GM18867 (cell line): ENCODE results near the gene C15orf62.

Source experiments
- ATAC-seq: cut with Tn5 transposase; IDR thresholded peaks from one replicate; pipeline ENCODE4 v1.9.1; 2021; ENCODE audit warnings: mild to moderate bottlenecking, moderate library complexity; ENCODE audit not compliant: unreplicated experiment

C15orf62 gene, protein sequence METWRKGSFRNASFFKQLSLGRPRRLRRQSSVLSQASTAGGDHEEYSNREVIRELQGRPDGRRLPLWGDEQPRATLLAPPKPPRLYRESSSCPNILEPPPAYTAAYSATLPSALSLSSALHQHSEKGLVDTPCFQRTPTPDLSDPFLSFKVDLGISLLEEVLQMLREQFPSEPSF

DNA sequence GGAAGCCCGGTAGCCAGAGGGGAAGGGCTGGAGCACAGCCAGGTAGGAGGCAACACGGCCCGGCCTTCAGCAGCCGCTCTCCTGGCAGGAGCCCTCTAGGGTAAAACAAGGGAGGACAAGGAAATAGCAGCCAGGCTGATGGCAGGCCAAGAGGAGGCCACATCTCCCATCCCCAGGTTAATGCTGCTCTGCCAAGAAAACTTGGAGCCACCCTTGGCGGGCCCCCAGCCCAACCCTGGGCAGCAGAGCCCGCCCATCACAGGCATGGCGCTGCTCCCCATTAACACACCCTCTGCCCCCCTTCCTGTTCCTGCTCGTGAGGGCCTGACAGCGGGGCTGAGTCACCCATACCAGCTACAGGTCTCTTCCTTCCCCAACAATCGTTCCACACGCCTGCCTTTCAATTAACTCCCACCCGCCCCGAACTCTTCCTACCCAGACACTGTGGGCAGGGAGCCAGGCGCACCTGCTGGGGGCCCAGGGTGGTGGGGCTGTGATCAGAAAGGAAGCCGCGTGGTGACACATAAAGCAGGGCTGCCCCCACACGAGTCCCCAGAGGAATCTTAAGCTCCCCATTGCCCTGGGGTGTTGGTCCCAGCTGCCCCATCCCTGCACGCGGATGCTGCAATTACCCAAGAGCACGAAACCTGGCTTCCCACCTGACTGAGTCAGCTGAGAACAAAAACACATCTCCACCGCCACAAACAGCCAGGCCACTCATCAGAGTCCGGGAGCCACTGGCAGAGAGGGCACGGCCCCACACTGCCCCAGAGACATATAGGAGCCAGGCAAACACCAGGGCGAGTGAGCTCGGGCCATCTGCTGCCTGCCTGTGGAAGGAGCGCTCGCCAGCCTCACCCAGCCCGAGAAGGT, at the start of gene C15orf62:
TSS of gene C15orf62 (plus strand) at position 707 of the 873 bp plus-strand sequence. CDS start 516 bp downstream, outside the sequence.
- peak; percentile 27 for ATAC-seq

GRCh38 chr15:40721701-40722100, 48.1 kb upstream of the C15orf62 start:
- no peak for ATAC-seq

- ATAC-seq: no peak
Observed at GRCh38 chr15:40722354-40722753, 47.4 kb upstream of the C15orf62 start.

DNA sequence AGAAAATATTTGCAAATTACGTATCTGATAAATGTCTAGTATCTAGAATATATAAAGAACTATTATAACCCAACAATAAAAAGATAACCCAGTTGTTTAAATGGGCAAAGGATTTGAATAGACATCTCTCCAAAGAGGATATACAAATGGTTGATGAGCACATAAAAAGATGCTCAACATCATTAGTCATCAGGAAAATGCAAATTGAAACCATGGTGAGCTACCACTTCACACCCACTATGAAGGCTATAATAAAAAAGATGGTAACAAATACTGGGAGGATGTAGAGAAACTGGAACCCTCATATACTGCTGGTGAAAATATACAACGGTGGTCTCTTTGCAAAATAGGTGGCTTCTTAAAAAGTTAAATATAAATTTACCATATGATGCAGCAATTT, 46.8 kb upstream of the C15orf62 start:
- ATAC-seq: no peak

DNA sequence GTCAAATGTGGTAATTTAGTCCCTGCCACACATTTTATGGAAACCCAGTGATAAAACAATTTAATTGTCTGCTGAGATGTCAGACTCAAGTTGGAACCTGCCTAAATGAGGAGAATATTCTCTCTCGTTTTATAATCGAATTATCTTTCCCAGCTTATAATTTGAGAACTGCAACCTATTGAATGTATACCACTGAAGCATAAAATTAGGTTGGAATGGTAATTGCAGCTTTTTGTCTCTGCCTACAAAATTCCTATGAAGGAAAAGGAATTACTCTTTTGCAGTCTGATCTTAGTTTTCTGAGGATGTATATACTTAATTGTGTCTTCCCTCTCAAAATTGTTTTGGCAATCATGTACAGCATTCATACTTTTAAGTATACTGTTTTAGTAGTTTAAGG, 45.9 kb upstream of the C15orf62 start:
- no peak for ATAC-seq

GRCh38 chr15:40731034-40731433, 38.7 kb upstream of the C15orf62 start:
- ATAC-seq: no peak

DNA sequence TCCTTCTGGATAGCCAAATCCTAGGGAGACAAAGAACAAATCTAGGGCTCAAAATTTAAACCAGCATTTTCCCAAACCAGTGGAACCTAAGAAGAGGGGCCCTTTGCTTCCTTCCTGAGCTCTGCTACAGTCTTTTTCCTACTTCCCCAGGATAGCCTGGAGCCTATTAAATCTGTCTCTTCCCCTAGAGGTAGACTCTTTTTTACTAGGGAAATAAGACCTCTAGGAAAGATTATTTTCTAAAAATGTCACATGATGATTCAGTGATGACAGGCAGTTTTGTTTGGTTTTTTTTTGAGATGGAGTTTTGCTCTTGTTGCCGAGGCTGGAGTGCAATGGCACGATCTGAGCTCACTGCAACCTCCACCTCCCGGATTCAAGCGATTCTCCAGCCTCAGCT, 33.2 kb upstream of the C15orf62 start:
- no peak for ATAC-seq

DNA sequence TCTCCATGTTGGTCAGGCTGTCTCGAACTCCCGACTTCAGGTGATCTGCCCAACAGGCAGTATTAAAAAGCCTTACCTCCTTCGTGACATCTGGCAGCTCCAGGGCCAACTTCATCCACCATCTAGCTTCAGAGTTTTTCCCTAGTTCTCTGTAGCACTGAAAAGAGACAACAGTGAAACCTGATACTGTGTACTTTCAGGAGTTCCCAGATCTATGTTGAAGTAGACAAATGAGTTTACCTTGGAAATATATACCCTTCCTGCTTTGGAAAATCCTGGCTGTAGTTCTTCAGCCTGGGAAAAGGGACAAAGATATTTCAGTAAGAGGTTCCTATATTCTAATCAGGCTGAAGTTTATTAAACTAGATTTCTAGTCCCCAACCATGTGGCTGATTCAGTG, 32.7 kb upstream of the C15orf62 start:
- ATAC-seq: no peak

DNA sequence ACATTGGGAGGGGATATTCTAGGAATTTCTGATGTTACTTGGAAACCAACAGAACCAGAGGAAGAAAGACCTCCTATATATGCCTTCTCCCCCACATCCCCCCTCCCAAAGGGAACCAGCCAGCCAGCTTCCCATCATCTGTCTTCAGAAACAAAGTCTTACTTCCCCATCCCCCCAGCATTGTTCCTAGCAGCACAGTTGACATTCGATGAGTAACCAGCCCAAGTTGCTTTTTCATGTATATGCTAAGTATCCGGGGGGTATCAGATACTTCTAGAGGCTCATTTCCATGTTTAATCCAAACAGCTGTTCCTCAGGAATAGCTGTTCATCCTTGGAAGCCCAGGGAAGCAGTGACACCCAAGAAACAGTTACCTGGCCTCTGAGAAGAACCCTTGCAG, 30.7 kb upstream of the C15orf62 start:
- no peak for ATAC-seq

GRCh38 chr15:40739854-40740253, 29.9 kb upstream of the C15orf62 start:
- no peak for ATAC-seq

DNA sequence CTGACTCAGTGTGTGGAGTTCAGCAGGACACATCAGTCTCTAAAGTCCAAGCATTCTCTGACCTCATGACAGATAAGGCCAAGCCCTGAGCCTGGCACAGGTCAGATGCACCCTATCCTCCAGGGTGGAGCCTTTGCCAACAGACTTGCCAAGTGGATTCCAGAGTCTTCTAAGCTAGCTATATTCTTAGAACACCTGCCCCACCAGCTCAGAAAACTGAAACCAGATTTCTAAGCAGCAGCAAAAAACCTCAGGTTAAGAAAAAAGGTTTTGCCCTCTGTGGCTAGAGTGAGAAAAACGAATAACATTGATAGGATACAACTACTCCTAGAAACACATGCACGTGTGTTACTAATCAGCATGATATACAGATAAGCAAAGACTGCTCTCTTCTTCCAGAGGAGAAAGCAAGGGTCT, 26.3 kb upstream of the C15orf62 start:
- no peak for ATAC-seq

DNA sequence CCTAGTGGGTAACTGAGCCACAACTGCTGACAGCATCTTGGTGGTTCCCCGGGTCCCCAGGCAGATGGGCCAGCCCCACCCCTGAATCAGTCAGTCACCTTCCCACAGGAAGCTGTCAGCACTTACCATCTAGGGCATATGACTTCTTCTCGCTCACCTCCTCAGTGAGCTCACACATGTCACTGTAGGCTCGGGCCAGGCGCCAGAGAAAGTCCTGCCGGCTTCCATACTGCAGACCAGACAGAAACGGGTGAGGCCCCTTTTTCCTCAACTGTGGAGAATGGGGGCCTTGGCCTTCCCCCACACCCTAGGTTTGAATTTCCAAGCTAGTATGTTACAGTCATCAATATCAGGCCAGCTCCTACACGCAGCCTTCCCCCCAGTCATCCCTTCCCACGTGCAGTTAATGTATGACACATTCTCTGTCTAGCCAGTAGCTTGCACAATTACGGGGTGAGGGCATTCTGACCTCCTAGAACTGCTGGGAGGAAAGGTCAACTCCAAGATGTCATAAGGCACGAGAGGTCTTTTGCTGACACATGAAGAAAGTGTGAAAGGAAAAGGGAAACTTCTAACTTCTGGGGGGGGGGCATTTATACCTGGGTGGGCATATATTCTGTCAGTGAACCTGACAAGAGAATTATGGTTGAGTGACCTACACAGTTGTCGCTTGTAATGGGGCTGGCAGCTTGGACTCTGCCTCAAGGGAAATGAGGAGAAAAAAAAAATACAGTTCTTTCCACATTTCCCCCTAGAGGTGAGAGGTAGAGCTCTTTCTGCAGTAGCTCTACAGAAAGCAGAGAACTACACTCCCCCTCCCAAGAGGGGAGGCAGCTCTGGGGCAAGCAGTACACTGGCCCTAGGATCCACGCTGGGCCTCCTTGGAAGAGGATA, 25.6 kb upstream of the C15orf62 start:
- ATAC-seq: no peak

- ATAC-seq: no peak
Observed at GRCh38 chr15:40744815-40745152, 25.0 kb upstream of the C15orf62 start.

DNA sequence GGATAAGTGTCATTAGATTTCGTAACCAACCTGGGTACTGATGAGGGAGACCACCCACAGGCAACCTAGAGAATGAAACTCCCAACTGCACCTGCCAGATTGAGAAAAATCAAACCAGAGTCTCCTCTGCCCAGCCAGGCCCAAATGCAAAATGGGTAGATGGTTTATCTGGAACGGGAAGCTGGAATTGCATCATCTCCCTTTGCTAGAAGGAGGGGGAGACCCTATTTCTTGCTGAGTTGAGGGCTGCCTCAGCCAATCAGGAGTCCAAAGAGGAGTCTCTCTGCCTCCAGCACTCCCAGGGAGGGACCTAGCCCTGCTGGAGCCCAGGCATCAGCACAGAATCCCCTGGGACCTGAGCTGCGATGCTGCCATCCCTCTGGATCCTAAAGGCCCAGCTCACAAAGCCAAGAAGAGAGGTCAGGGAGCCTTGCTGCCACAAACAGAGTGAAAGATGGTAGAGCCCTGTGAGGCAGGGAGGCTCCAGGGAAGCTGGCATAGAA, 22.8 kb upstream of the C15orf62 start:
- no peak for ATAC-seq

DNA sequence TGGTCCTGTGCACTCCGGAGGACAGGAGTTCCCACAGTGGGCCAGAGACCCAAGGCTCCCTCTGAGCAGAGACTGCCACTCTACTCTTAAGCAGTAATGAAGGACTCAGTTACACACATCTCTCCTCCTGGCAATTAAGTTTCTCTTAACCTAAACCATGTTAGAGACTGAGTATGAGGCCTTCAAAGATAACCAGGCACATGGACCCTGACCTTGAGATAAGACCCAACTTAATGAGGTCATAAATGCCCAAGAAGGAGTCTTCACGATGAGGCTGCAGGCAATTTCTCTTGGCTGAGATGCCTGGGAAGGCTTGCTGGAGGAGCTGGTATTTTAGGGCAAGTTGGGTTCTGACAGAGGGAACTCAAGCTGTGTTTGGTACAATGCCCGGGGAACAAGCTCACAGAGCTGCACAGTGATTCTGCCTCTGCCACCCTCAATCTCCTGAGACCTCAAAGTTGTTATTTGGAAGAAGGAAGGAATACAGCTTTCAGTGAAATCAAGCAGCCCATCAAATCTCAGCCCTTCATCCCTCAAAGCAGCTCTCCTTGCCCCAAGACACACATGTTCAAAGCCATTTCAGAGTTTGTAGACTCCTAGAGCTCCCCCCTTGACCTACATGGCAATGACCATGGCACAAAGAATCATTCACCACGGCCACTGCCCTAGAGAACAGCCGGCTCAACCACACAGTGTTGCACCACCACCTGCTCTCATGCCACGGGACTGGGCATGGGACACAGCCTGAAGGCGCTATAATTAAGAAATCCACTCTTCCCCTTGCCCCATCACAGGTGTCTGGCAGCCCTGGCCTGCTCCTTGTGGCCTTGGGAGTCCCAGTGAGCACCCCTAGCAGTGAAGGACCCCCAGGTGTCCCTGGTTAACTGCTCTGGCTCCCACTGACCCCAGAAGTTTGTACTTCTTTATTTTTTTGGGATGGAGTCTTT, 21.8 kb upstream of the C15orf62 start:
- no peak for ATAC-seq

GRCh38 chr15:40749151-40749630, 20.6 kb upstream of the C15orf62 start:
- ATAC-seq: no peak

DNA sequence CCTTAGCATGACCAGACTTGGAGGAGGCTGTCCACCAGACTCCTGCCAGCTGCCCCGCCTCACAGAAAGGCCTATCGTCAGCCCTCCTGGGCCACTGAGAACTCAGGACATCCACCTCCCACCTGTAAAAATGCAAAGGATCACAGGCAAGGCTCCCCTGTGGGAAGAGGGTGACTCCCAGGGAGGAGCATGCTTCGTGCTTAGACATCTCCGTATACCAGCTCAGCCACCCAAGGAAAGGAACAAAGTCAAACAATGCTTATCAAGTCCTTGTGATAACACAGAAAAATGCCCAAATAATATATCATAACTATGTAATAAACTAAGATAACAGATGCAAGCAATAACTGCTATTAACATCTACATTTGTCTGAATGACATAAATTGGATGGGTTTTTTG, 18.9 kb upstream of the C15orf62 start:
- ATAC-seq: no peak

DNA sequence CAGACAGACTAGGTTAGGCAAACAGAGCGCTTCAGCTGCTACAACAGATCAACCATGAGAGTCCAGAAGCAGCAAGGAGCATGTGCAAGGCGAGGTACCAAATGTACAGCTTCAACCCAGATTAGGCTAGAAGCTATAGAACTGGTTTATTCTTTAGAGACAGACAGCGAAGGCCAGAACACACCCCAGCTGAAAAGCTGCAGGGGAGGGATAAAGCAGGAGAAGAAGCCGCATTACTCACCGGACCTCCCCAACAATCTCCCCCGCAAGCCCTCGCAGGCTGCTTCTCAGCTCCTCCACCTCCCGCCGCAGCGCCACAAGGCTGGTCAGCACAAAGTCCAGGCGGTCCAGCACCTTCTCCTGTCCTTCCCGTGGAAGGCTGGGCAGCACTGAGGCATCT, 18.0 kb upstream of the C15orf62 start:
- no peak for ATAC-seq

- peak; percentile 14 for ATAC-seq
Observed at GRCh38 chr15:40754574-40754882, 15.3 kb upstream of the C15orf62 start.
